Karpas-422 (cell line): ENCODE measurements around the gene ABLIM1. TPM values are rescaled to one million over a fixed set of nuclear protein-coding genes. Genes with fewer than 3 reads are reported as not detected.

ENCODE experiments used
- DNase-seq: peaks from one replicate; pipeline ENCODE4 v3.0.0-alpha.2; 2015
- H2AFZ ChIP-seq: fragments of 200-600 bp; sonication (generic); 2 replicates; pipeline ENCODE4 v1.6.1; 2014; ENCODE audit warnings: antibody characterized with exemption, low read length, mixed read lengths
- H3K27ac ChIP-seq: fragments of 200-600 bp; sonication (generic); 2 replicates; pipeline ENCODE4 v1.5.1; 2014; ENCODE audit warnings: mild to moderate bottlenecking, low read length, moderate library complexity
- H3K27me3 ChIP-seq: fragments of 200-600 bp; sonication (generic); 2 replicates; pipeline ENCODE4 v1.6.1; 2014; ENCODE audit warnings: low read length, mixed read lengths
- H3K36me3 ChIP-seq: fragments of 200-600 bp; sonication (generic); 2 replicates; pipeline ENCODE4 v1.6.1; 2014; ENCODE audit warnings: low read length, mixed read lengths; ENCODE audit not compliant: insufficient read depth
- H3K4me1 ChIP-seq: fragments of 200-600 bp; sonication (generic); 2 replicates; pipeline ENCODE4 v1.6.1; 2014; ENCODE audit warnings: mild to moderate bottlenecking, low read length, mixed read lengths
- H3K4me2 ChIP-seq: fragments of 200-600 bp; sonication (generic); 2 replicates; pipeline ENCODE4 v1.6.1; 2014; ENCODE audit warnings: low read length, low read depth, mild to moderate bottlenecking; ENCODE audit not compliant: poor library complexity, severe bottlenecking
- H3K4me3 ChIP-seq: fragments of 200-600 bp; sonication (generic); 2 replicates; pipeline ENCODE4 v1.5.1; 2014; ENCODE audit warnings: mild to moderate bottlenecking, antibody characterized with exemption, low read length, mixed read lengths
- H3K79me2 ChIP-seq: fragments of 200-600 bp; sonication (generic); 2 replicates; pipeline ENCODE4 v1.6.1; 2014; ENCODE audit warnings: mild to moderate bottlenecking, low read length, mixed read lengths
- H3K9ac ChIP-seq: fragments of 200-600 bp; sonication (generic); 2 replicates; pipeline ENCODE4 v1.6.0; 2014; ENCODE audit warnings: low read length
- H3K9me2 ChIP-seq: fragments of 200-600 bp; sonication (generic), shearing (Covaris generic); replicated peaks from 2 replicates; pipeline ENCODE4 v1.6.0; 2014; ENCODE audit warnings: mild to moderate bottlenecking, low read length, moderate library complexity; ENCODE audit not compliant: insufficient read depth
- H3K9me3 ChIP-seq: fragments of 300-700, 200-600 bp; sonication (generic); 2 replicates; pipeline ENCODE4 v1.6.1; 2014; ENCODE audit warnings: low read length, mixed read lengths
- H4K20me1 ChIP-seq: fragments of 200-600 bp; sonication (generic); 2 replicates; pipeline ENCODE4 v1.6.1; 2014; ENCODE audit warnings: mild to moderate bottlenecking, antibody characterized with exemption, low read length, low read depth; ENCODE audit not compliant: insufficient read depth
- total RNA-seq: library from RNA; depleted of rRNA; stranded (reverse); fragments of >200 nt; shearing (Covaris generic); gene quantifications from 2 replicates; pipeline ENCODE4 v1.2.3, GENCODE V29; 2014; ENCODE audit warnings: low replicate concordance

ABLIM1 gene
- total RNA-seq, 1 experiment from 2014 or later: 131 TPM

- Histone ChIP-seq H2AFZ (no peak overlapping the region), H3K9me2 (no peaks in the 10 kb centered on the region)
Observed at GRCh38 chr10:114408112-114408967, 249.7 kb downstream of the ABLIM1 start.

GRCh38 chr10:114406455-114406854, 251.6 kb downstream of the ABLIM1 start:
- Histone ChIP-seq H3K27me3 (no peaks in the 10 kb centered on the region), H3K4me3 (no peak overlapping the region), H3K9me3 (no peaks in the 10 kb centered on the region), H2AFZ (no peak overlapping the region), H3K4me1 (no peaks in the 10 kb centered on the region), H3K4me2 (no peak overlapping the region), H3K79me2 (no peaks in the 10 kb centered on the region), H3K9me2 (no peaks in the 10 kb centered on the region), H3K9ac (no peak overlapping the region), H4K20me1 (no peaks in the 10 kb centered on the region), H3K27ac (no peak overlapping the region), H3K36me3 (no peaks in the 10 kb centered on the region)
- no peak for DNase-seq

More at GRCh38 chr10:114408112-114408967, 249.7 kb downstream of the ABLIM1 start:
- Histone ChIP-seq H3K4me3 (no peak overlapping the region), H3K4me1 (no peaks in the 10 kb centered on the region), H3K4me2 (no peak overlapping the region), H4K20me1 (no peaks in the 10 kb centered on the region), H3K27ac (no peak overlapping the region), H3K27me3 (no peaks in the 10 kb centered on the region), H3K9me3 (no peaks in the 10 kb centered on the region), H3K9ac (no peak overlapping the region), H3K79me2 (no peaks in the 10 kb centered on the region), H3K36me3 (no peaks in the 10 kb centered on the region)
- DNase-seq: no peak

GRCh38 chr10:114405011-114405350, 253.1 kb downstream of the ABLIM1 start:
- DNase-seq: no peak
- no peaks in the 10 kb centered on the region for H3K9me2 ChIP-seq
- no peaks in the 10 kb centered on the region for H3K4me1 ChIP-seq
- H3K4me3 ChIP-seq: no peak overlapping the region
- no peaks in the 10 kb centered on the region for H3K79me2 ChIP-seq
- H3K27ac ChIP-seq: no peak overlapping the region
- no peaks in the 10 kb centered on the region for H3K27me3 ChIP-seq
- H3K9me3 ChIP-seq: no peaks in the 10 kb centered on the region
- H3K9ac ChIP-seq: no peak overlapping the region
- no peak overlapping the region for H2AFZ ChIP-seq
- H3K4me2 ChIP-seq: no peak overlapping the region
- no peaks in the 10 kb centered on the region for H4K20me1 ChIP-seq
- H3K36me3 ChIP-seq: no peaks in the 10 kb centered on the region

GRCh38 chr10:114404171-114405010, 253.7 kb downstream of the ABLIM1 start, which contains the start of gene AFAP1L2:
AFAP1L2 (minus strand) TSS chr10:114404502; CDS start chr10:114404455, 47 bp downstream.
- Histone ChIP-seq H3K9ac (no peak within 1 kb of the TSS), H3K4me3 (no peak within 1 kb of the TSS), H3K36me3 (no peaks in the 10 kb centered on the region), H2AFZ (no peak within 1 kb of the TSS), H3K9me3 (no peaks in the 10 kb centered on the region), H3K4me1 (no peaks in the 10 kb centered on the region), H3K27me3 (no peaks in the 10 kb centered on the region), H3K27ac (no peak within 1 kb of the TSS), H3K79me2 (no peaks in the 10 kb centered on the region), H3K4me2 (no peak within 1 kb of the TSS), H3K9me2 (no peaks in the 10 kb centered on the region), H4K20me1 (no peaks in the 10 kb centered on the region)
- no peak for DNase-seq

- Histone ChIP-seq H3K79me2 (no peaks in the 10 kb centered on the region), H4K20me1 (no peaks in the 10 kb centered on the region), H3K27ac (no peak overlapping the region), H3K4me3 (no peak overlapping the region), H3K4me1 (no peaks in the 10 kb centered on the region), H3K9me3 (no peaks in the 10 kb centered on the region), H3K27me3 (no peaks in the 10 kb centered on the region), H3K9ac (no peak overlapping the region), H2AFZ (no peak overlapping the region), H3K4me2 (no peak overlapping the region), H3K36me3 (no peaks in the 10 kb centered on the region), H3K9me2 (no peaks in the 10 kb centered on the region)
- no peak for DNase-seq
Observed at GRCh38 chr10:114403541-114404161, 254.4 kb downstream of the ABLIM1 start.

GRCh38 chr10:114402871-114403540, 255.1 kb downstream of the ABLIM1 start:
- no peaks in the 10 kb centered on the region for H3K79me2 ChIP-seq
- H3K4me3 ChIP-seq: no peak overlapping the region
- no peak overlapping the region for H3K27ac ChIP-seq
- H3K9ac ChIP-seq: no peak overlapping the region
- no peaks in the 10 kb centered on the region for H3K9me2 ChIP-seq
- no peaks in the 10 kb centered on the region for H3K36me3 ChIP-seq
- H3K9me3 ChIP-seq: no peaks in the 10 kb centered on the region
- no peak overlapping the region for H3K4me2 ChIP-seq
- no peaks in the 10 kb centered on the region for H3K27me3 ChIP-seq
- no peaks in the 10 kb centered on the region for H3K4me1 ChIP-seq
- no peak overlapping the region for H2AFZ ChIP-seq
- DNase-seq: no peak
- no peaks in the 10 kb centered on the region for H4K20me1 ChIP-seq

GRCh38 chr10:114402233-114402632, 255.8 kb downstream of the ABLIM1 start:
- H3K27me3 ChIP-seq: no peaks in the 10 kb centered on the region
- no peak overlapping the region for H3K9ac ChIP-seq
- no peaks in the 10 kb centered on the region for H3K9me3 ChIP-seq
- no peaks in the 10 kb centered on the region for H3K36me3 ChIP-seq
- H3K4me2 ChIP-seq: no peak overlapping the region
- no peak overlapping the region for H2AFZ ChIP-seq
- H3K27ac ChIP-seq: no peak overlapping the region
- H3K4me1 ChIP-seq: no peaks in the 10 kb centered on the region
- no peak overlapping the region for H3K4me3 ChIP-seq
- H3K79me2 ChIP-seq: no peaks in the 10 kb centered on the region
- H4K20me1 ChIP-seq: no peaks in the 10 kb centered on the region
- no peak for DNase-seq
- H3K9me2 ChIP-seq: no peaks in the 10 kb centered on the region
